COLO668 (cell line): ENCODE results near the gene VDAC1.
"Not testable (repeated sequence)": the region's sequence is repeated elsewhere in the genome, so short reads cannot be mapped to it uniquely, and the experiment has no call there.

Experiments
- DNase-seq: peaks from one replicate; lab custom pipeline; 2025; ENCODE audit not compliant: unreplicated experiment; lab: John Stamatoyannopoulos, UW

VDAC1 gene

DNA sequence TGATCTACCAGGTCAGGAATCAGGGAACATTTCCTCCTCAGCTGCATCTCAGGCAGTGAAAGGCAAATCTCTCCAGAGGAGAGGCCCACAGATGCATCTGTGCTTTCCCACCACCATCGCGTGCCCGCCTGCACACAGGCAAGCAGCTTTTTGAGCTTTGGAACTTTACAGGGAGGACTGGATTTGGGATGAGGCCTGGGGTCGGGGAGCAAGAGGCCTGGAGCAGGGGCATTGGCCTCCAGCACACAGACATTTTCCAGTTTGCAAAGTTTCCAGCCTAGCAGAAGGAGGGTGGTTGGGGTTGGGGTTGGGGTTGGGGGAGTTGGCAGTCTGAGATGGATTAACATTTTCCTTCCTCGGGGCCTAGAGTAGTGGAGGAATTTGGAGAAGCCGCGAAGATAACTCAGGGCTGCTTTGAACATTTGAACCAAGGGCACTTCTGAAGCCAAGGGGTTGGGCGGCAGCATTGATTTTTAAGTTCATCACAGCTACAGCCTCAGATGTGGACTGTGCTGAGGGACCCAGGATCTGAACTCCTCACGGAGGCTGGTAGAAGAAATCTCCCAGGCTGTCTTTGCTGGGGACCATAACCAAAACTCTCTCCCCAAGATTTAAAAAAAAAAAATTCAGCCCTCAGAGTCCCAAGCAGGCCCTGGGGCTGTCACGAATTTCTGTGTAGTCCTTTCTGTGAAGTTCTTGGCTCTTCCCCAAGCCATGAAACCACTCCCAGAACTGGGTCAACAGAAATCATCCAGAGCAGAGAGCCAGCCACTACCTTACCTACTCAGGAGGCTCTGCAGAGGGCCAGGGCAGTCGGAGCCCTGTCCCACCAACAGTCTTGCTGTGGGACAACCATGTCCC lies 61.9 kb downstream of the VDAC1 start:
- DNase-seq: no peak

DNA sequence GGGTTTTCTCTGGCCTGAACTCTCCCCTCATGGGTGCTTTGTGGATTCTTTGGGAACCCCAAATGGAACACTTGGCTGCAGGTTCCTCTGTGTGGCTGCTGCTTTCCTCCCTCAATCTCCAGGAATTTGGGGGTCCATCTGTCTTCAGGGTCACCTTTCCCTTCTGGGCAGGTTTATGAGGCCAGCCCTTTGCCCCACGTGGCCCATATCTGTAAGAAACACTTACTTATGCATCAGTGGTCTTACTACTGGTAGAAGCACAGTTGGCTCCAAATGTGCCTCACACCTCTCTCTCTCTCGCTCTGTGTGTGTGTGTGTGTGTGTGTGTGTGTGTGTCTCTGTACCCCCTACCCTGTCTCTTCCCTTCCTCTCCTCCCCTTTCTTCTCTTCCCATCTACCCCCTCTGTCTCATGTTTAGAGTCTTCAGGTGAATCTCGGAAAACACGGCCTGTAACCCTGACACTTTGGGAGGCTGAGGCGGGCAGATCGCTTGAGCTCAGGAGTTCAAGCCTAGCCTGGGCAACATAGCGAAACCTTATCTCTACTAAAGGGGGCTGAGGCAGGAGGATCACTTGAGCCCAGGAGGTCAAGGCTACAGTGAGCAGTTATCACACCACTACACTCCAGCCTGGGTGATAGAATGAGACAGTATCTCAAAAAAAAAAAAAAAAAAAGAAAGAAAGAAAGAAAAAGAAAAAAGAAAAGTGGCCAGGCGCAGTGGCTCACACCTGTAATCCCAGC lies 63.1 kb downstream of the VDAC1 start:
- no peak for DNase-seq

DNA sequence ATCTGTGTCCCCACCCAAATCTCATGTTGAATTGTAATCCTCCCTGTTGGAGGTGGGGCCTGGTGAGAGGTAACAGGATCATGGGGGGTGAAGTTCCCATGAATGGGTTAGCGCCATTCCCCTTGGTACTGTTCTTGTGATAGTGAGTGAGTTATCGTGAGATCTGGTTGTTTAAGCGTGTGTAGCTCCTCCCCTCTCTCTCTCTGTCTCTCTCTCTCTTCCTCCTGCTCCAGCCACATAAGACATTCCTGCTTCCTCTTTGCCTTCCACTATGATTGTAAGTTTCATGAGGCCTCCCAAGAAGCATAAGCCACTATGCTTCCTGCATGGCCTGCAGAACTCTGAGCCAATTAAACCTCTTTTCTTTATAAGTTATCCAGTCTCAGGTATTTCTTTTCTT lies 65.1 kb downstream of the VDAC1 start:
- DNase-seq: no peak

DNA sequence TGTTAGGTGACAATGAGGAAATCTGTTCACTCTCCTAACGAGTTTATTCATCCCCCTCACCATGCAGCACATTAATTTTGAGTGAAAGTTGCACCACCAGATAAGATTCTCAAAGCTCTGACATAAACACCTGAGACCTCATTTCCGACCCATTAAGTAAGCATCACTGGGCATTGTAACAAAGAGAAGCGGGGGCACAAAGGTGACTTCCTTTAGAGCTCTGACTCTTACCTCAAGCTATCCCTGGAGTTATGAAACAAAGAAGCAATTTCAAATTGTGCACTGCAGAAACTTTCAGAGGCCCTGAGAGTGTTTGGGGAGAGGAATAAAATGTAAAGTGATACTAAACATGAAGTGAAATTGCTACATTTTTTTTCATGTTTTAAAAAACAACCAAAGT lies 65.8 kb downstream of the VDAC1 start:
- DNase-seq: no peak

DNA sequence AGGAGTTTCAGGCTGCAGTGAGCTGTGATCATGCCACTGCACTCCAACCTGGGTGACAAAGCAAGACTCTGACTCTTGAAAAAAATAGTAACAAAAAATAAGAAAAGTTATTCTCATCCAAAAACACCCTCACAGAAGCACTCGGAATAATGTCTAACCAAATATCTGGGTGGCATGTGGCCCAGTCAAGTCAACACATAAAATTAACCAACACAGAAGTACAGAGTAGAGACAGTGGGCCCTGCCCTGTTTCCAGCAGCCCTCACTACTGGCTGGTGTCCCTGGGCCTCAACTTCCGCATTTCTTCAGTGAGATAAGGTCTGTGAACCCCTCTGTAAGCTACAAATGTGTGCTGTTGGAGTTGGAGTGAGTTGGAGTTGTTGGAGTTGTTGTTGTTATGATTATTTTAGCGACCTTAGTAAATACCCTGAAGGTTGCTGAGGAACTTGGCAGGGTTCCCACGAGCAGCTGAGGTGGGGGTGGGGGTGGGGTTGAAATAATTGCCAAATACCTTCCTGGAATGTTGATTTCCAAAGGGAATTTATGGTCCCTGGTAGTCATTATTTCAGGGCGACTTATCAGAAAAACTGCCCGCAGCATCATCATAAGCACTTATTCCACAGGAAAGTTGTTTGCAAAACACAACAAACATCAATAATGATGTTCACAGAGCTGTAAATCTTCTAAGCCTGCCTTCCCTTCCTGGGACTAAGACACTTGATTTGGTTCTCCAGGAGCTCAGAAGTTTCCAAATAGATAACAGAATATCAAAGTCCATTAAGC lies 66.5 kb downstream of the VDAC1 start:
- DNase-seq: no peak

DNA sequence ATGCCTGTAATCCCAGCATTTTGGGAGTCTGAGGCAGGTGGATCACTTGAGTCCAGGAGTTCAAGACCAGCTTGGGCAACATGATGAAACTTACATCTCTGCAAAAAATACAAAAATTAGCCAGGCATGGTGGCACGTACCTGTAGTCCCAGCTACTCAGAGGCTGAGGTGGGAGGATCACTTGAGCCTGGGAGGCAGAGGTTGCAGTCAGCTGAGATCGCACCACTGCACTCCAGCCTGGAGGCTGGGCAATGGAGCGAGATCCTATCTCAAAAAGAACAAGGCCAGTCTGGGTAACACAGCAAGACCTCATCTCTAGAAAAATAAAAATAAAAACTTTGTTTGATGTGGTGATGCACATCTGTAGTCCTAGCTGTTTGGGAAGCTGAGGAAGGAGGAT lies 67.1 kb downstream of the VDAC1 start:
- DNase-seq: not testable (repeated sequence)

DNA sequence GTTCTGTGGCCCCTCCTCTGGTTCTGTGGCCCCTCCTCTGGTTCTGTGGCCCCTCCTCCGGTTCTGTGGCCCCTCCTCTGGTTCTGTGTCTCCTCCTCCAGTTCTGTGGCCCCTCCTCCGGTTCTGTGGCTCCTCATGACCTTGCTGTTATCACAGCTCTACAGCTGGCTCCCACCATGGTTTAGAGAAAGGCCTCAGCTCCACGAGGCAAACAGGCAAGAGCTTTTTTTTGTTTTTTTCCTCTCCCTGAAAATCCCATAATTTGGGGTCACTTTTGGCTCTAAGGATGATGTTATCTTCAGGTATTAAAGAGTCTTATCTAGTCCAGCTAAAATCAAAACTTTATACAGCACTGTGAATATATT lies 68.1 kb downstream of the VDAC1 start:
- no peak for DNase-seq

DNA sequence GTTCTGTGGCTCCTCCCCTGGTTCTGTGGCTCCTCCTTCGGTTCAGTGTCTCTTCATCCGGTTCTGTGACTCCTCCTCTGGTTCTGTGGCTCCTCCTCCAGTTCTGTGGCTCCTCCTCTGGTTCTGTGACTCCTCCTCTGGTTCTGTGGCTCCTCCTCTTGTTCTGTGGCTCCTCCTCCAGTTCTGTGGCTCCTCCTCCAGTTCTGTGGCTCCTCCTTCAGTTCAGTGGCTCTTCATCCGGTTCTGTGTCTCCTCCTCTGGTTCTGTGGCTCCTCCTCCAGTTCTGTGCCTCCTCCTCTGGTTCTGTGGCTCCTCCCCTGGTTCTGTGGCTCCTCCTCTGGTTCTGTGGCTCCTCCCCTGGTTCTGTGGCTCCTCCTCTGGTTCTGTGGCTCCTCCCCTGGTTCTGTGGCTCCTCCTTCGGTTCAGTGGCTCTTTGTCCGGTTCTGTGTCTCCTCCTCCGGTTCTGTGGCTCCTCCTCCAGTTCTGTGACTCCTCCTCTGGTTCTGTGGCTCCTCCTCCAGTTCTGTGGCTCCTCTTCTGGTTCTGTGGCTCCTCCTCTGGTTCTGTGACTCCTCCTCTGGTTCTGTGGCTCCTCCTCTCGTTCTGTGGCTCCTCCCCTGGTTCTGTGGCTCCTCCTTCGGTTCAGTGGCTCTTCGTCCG lies 68.7 kb downstream of the VDAC1 start:
- DNase-seq: not testable (repeated sequence)

DNA sequence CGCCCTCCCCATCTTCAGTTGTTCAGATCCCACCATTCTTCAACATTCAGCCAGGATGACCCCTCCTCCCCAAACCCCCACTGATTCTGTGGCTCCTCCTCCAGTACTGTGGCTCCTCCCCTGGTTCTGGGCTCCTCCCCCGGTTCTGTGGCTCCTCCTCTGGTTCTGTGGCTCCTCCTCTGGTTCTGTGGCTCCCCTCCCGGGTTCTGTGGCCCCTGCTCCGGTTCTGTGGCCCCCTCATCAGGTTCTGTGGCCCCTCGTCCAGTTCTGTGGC lies 69.2 kb downstream of the VDAC1 start:
- DNase-seq: no peak

DNA sequence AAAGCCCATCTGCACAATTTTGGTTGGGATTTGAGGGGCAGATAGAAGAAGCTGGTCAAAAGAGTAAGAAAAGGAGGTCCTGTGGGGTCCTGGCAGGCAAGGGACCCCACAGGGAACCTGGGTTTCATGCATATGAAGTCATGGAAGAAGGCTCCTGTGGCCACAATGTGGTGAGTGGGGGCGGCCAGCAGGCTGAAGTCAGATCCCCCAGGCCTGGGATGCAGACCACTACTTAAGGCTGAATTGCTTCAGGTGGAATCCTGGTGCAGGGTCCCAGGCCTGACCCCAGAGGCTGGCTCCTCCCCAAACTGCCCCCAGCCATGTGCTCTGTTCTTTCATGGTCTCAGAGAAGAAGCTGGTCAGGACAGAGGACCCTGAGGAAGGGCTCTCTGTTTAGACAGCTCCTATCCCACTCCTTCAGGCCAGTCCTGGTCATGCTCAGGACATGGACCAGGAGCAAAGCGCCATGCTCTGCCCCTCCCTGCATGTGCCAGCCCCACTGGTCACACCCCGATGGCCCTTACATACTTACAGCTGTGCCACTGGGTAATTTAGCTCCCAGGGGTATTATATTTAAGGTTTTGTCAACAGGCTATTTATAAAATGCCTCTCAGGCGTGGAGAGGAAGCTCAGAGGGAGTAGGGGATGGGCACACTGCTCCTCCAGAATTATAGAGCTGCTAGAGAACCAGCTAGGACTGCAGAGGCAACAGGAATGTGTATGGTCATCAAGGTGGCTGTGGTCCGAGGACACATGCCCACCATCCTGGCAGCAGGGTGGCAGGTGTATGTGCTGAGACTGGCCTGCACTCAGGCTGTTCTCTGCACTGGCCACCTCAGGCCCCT lies 69.7 kb downstream of the VDAC1 start:
- peak; percentile 43 for DNase-seq

DNA sequence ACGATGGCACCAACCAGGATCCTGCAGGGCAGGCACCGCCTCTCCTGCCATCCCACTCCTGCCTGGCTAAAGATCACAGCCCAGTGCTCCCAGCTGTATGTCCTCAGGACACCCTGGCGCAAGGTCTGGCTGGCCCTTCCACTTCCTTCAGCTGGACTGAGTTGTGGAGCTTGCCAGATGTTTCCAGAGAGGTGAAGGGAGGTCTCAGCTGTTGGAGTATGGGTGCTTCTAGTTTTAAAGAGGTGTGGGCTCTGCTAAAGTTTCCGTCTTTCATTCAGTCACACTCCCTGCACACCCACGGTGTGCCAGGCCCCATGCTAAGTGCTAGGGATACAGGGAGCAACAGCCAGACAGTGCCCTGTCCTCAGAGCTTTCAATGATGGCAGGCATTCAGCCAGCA lies 70.5 kb downstream of the VDAC1 start:
- DNase-seq: no peak

DNA sequence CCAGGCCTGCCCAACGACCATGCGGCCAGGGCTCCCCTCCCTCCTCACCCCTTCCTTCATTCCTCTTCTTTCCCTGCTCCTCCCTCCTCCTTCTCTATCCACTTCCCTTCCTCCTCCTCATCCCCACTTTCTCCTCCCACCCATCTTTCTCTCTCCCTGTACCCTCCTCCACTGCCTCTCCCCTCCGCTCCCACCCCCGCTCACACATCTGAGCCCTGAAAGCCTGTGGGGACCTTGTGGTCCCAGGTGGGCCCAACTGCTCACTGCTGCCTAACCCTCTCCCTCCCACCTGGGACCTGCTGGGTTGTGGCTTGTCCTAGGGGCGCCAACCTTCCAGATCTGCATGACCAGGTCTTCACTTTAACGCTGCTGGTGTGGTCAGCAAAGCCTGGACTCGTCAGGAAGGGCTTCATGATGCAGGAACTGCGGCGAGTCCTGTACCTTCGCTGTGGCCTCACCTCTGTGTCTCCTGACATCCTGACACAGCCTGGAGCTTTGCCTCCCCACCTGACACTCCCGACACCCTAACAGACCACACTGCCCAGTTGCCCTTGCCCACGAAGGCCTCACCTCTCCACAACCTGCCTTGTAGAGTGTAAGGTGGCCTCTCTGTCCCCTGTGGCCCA lies 71.0 kb downstream of the VDAC1 start:
- no peak for DNase-seq

DNA sequence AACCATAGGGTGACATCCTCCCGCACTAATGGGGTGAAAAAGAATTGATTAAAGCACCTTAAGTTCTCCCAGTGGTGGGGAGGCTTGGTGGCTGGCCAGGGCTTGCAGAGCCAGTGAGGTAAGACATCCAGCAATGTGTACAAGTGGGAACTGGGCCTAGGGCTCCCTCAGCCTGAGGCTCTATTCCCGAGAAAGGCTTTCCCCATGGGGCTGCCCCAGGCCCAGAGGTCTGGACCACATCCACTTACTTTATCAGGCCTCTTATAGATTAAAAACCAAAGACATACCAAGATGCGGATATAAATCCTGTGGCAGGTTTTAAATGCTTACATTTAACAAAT lies 71.6 kb downstream of the VDAC1 start:
- DNase-seq: no peak

DNA sequence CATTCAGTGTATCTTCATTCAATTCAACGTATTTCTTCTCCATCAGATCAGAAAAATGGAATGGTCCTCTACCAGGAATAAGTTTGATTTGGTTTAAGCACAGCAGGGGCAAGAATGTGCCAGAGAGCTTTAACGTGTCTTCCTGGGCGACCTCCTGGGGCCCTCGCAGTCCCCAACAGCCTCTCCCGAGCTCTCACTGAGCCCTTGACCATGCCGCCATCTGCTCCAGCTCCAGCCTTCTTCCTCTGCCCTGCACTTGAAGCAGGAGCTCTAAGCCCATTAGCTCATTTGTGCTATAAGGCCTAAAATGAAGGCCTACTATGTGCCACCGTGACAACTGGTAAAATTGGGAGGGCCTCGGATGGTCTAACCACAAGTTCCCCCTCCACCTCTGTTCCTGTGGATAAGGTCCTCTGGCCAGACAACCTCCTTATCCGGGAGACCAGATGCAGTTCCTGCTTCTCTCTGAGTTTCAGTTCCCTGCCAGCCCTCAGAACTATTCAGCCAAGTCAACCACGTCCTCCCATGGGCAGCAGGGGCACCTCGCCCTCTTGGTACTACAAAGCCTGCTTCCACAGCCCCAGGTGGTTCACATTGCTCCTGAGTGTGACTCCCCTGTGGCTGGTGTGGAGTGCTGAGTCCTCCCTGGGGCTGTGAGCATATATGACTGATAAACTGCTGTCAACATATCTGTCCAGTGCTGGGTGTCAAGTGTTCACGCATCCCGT lies 72.2 kb downstream of the VDAC1 start:
- DNase-seq: no peak

DNA sequence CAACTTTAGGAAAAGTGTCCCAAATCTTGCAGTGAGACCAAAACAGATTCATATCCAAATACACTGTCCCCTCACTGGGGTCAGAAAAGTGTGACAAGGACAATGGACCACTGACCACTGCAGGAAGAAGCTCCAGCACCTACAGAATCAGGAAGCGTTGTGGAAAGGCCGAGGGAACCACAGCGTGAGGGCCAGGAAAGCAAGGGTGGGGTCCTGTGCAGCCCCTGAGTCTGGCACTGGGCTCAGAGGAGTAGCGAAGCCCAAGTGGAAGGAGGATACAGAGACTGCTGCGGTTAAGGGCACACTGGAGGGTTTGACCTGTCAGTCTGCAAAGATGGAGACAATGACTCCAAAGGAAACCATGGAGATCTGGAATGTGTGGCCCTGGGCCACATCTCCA lies 73.2 kb downstream of the VDAC1 start:
- no peak for DNase-seq

DNA sequence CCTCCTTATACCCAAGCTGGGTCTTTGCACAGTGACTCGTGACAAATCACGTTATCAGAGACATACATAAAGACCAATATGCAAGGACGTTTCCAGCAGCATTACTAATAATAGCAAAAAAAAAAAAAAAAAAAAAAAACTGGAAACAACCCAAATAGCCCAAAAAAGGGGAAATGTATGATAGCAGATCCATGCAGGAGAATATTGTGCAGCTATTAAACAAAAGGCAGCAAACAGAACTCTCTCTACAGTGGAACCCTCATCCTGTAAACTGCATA lies 74.0 kb downstream of the VDAC1 start:
- no peak for DNase-seq

DNA sequence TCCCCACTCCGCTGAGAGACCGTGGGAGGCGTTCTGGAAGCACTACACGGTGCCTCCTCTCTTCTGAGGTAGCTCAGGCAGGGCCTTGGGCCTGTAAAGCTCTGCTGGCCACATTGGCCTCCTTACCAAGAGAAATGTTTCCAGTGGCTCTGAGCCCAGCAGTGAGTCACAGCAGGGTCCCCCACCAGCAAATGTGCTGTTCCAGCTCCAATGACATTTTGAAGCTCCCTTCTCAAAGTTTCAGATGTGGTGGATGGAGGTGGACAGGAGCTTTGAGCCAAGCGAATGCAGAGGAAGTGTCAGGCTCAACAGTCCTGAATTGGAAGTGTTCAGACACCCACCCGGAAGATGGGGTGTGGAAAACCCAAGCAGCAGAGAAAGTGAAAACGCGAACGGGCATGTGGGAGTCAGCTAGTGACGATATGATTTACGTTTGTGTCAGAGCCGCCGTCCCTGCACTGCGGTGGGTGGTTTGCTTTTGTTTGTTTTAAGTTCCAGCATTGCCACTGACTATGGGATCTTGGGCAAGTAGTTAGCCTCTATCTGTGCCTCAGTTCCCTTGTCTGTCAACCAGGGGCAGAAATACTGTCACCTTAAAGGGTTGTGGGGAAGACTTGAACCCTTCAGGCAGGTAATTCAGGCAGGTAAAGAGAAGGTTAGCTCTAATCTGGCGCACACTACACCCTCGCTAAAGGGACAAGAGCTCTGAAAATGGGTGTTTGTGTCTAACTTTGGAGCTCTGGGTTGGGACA lies 74.5 kb downstream of the VDAC1 start:
- DNase-seq: no peak

DNA sequence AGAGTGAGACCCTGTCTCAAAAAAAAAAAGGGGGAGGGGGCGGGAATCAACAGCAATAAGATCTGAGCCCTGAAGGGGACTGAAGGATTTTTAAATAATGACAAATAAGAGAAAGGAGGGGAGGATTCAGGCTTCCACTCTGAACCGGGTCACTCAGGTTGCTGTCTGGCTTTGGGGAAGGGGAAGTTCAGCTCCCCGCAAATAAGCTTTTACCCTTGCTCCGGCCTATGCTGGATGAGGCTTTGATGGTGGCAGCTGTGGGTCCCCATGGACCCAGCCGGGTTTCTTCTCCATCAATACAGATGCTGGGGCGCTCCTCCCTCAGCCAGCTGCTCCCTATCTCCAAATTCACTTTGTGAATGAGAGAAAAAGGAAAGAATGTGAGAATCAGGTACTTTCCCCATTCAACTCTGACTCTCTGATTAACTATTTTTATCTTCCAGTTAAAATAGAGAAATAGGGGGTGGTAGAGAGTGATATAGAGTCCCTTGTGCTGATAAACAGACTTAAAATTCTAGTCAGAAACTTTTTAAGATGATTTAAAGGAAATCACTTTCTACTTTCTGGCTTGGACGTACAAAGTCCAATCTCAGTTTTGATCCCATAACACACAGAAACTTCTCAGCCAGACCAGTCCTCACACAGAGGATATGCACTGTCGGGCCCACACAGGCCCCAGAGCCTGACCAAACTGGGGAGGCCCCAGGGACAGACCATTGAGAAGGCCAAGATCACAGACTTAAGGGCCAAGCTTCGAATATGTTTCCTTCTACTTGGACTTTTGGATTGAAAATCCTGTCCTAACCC lies 76.0 kb downstream of the VDAC1 start:
- DNase-seq: no peak
